ENCODE data around the gene KLHDC3.

- no peak for TF ChIP-seq POLR2AphosphoS5 (IDR thresholded peaks at IDR 0.05; ENCODE audit: low read depth, low read length)
- TF ChIP-seq SPI1 (IDR thresholded peaks at IDR 0.05; ENCODE audit: low read depth, low read length) = no peak
- no peak for TF ChIP-seq POLR2A (IDR thresholded peaks at IDR 0.05; ENCODE audit: low read depth, low read length)
- no peak for TF ChIP-seq TAF1 (IDR thresholded peaks at IDR 0.05; ENCODE audit: low read depth, low read length)
- no peak for TF ChIP-seq PAX5 (IDR thresholded peaks at IDR 0.05; ENCODE audit: insufficient read depth, low read length, severe bottlenecking)
- TF ChIP-seq POU2F2 (IDR thresholded peaks at IDR 0.05; ENCODE audit: low read depth, low read length) = no peak
Measured at GRCh38 chr6:42968126-42968701, 45.8 kb upstream of the KLHDC3 start.

Data from GM12891 (cell line).